GM21723 (cell line): Measurements from ENCODE around the gene ADAMTS15.

Experiments
- ATAC-seq: cut with Tn5 transposase; IDR thresholded peaks from one replicate; pipeline ENCODE4 v1.9.1; 2021; ENCODE audit warnings: mild to moderate bottlenecking, moderate library complexity; ENCODE audit not compliant: unreplicated experiment

ADAMTS15 gene

GRCh38 chr11:130458410-130458729 is 9.9 kb downstream of the ADAMTS15 start:
- ATAC-seq: no peak

- ATAC-seq: no peak
Measured at GRCh38 chr11:130459521-130459920, 11.1 kb downstream of the ADAMTS15 start.

- no peak for ATAC-seq
Measured at GRCh38 chr11:130462101-130462885, 13.8 kb downstream of the ADAMTS15 start.

GRCh38 chr11:130462931-130463330 is 14.5 kb downstream of the ADAMTS15 start:
- no peak for ATAC-seq

GRCh38 chr11:130464291-130464812 is 15.9 kb downstream of the ADAMTS15 start:
- ATAC-seq: no peak

DNA sequence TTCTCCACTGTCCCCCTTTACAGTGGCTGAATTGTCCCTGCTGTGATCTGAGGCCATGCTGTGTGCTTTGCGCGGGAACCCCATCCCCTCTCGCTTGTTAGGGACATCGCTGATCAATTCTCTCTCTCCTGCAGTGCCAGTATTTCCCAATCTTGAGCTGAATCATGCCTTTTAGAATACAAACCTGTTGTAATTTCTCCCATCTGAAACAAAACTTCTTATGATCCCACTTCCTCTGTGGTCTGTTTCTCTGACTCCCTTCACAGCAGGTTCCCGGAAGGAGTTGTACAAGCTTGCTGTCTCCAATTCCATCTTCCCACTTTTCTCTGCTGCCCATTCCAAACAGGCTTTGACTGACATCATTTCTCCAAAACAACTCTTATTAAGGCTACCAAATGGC is 16.8 kb downstream of the ADAMTS15 start:
- ATAC-seq: no peak

- ATAC-seq: no peak
Measured at GRCh38 chr11:130467116-130467900, 18.9 kb downstream of the ADAMTS15 start.

DNA sequence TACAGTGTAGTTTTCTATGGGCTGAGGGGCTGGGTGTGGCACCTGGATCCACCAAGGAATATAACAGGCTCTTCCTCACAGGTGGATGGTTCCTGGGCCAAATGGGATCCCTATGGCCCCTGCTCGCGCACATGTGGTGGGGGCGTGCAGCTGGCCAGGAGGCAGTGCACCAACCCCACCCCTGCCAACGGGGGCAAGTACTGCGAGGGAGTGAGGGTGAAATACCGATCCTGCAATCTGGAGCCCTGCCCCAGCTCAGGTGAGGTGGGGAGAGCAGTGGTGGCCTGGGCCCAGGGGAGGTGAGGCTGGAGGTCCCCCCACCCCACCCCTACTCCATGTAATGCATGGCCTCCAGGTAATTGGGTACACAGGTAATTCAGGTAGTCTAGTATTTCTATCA is 20.7 kb downstream of the ADAMTS15 start:
- no peak for ATAC-seq

DNA sequence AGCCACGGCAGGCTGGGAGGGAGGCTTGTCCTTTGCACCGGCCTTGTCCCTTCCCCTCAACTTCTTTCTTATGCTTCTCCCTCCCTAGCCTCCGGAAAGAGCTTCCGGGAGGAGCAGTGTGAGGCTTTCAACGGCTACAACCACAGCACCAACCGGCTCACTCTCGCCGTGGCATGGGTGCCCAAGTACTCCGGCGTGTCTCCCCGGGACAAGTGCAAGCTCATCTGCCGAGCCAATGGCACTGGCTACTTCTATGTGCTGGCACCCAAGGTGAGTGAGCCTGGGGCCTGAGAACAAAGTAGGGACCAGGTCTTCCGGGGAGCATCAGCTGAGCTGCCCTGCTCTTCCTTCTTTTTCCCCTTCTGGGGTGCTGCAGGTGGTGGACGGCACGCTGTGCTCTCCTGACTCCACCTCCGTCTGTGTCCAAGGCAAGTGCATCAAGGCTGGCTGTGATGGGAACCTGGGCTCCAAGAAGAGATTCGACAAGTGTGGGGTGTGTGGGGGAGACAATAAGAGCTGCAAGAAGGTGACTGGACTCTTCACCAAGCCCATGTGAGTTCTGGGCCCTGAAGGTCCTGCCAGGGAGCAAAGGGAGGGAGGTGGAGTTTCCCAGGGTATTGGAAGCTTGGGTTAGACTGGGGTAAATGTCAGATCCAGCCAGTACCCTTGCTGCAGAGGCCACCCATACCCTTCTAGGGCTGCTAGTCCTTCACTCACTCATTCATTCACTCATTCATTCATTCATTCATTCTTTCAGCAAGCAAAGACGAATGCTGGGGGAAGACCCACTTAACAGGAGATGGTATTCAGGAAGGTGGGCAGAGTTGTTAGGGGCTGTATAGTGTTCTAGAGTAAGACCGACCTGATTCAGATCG is 22.6 kb downstream of the ADAMTS15 start:
- no peak for ATAC-seq

DNA sequence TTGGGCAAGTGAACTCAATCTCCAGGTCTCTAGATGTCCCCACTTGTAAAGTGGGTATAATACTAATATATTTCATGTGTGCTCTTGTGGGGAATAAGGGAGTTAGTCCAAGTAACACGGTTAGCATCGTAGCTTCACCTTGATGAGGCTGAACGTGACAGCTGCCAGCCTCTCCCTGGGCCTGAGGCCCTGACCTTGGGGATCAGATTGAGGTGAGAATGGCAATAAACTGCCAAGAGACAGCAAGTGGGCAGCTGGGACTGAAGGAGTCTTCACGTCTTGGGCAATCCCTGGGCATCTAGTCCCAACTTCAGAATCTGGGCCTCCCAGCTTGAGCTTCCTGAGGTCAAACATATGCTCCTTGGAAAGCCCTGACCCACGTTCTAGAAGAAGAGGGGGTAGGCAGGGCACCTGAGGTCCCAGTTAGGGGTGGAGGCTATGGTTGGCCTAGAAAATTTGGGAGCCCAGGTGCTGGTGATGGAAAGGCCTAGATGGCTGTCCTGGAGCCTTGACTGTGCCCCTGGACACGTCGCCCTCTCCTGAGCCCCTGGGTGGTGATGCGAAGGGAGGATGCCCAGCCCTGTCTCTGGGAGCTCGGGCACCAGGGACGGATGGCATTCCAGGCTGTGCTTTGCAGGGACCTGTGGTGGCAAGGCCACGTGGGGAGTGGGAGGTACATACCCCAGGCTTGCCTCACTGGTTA is 23.4 kb downstream of the ADAMTS15 start:
- no peak for ATAC-seq

DNA sequence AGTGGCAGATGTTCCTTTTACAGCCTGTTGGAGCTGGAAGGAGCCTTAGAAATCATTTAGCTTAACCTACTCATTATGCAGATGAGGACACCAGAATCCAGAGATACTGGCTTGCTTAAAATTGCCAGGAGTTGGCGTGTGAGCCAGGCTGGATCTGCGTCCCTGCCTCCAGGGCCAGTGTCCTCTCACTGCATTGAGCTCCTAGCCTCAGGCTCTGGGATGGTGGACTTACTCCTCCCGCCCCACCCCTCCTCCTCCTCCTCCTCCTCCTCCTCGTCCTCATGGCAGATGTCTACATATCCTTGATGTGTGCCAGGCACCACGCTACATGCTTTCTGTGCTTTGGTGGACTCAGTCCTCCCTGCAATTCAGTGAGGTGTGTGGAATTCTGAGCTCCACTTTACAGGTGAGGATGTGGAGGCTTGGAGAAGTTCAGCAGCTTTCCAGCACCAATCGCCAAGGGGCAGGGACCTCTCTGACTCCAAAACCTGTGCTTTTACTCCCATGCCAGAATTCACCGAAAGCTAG is 24.1 kb downstream of the ADAMTS15 start:
- ATAC-seq: no peak

DNA sequence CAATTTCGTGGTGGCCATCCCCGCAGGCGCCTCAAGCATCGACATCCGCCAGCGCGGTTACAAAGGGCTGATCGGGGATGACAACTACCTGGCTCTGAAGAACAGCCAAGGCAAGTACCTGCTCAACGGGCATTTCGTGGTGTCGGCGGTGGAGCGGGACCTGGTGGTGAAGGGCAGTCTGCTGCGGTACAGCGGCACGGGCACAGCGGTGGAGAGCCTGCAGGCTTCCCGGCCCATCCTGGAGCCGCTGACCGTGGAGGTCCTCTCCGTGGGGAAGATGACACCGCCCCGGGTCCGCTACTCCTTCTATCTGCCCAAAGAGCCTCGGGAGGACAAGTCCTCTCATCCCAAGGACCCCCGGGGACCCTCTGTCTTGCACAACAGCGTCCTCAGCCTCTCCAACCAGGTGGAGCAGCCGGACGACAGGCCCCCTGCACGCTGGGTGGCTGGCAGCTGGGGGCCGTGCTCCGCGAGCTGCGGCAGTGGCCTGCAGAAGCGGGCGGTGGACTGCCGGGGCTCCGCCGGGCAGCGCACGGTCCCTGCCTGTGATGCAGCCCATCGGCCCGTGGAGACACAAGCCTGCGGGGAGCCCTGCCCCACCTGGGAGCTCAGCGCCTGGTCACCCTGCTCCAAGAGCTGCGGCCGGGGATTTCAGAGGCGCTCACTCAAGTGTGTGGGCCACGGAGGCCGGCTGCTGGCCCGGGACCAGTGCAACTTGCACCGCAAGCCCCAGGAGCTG is 24.8 kb downstream of the ADAMTS15 start:
- ATAC-seq: no peak

GRCh38 chr11:130473795-130474377 is 25.4 kb downstream of the ADAMTS15 start:
- ATAC-seq: no peak

DNA sequence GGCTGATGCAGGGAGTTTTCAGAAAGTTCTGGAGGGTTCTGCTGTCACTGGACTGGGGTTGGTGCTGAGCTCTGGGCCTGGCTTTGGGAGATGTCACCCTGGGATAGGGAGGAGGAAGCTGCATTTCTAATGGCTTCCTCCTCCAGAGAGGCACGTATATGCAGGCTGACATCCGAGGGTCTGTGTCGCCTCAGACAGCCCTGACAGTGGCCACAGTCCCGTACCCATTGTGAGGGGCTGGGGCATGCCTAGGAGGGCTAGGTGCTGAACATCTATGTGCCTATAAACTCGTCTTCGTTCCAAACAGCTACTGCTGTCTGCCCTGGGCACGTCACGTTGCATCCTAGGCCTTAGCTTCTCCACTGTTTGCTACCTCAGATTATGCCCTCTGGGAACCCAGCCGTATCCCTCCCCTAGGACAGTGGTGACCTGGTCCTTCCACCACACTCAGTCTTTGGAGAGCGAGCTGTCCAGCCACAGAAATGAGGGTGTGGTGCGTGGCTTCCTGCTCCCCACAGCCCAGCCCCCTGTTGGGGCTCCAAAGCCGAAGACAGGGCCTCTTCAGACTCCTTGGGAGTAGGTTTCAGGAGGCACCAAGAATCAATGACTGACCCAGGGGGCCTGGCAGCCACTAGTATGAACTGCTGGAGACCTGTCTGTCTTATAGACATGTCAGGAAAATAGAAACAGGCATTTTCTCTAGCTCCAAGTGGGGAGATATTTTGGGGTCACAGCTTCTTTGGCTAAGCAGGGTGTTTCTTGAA is 26.4 kb downstream of the ADAMTS15 start:
- ATAC-seq: no peak

DNA sequence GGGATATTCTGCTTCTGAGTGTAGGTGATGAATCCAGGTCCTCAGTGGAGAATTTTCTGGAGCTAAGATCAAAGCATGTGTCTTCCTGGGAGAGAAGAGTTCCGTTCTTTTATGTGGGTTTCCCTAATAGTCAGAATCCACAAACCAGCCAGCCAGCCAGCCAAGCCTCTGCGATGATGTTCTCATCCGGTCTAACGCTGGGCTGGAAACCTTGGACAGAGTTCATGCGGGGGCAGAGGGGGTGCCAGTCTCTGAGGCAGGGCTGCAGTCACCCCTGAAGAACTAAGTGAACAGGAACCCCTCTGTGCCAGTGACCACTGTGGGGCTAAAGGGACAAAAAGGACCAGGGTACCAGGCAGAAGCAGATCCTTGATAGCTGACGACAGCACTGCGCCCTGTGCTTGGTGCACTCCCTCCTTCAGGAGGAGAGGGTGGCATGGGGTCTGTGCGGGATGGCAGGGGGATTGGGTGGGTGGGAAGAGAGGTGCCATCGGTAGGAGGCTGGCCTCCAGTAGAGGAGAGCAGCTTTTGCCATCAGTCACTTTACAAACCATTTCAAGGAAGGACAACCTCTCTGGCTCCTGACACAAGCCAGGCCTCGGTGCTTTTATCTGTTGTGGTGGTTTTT is 27.1 kb downstream of the ADAMTS15 start:
- ATAC-seq: no peak

GRCh38 chr11:130476200-130476921 is 27.9 kb downstream of the ADAMTS15 start:
- ATAC-seq: no peak

DNA sequence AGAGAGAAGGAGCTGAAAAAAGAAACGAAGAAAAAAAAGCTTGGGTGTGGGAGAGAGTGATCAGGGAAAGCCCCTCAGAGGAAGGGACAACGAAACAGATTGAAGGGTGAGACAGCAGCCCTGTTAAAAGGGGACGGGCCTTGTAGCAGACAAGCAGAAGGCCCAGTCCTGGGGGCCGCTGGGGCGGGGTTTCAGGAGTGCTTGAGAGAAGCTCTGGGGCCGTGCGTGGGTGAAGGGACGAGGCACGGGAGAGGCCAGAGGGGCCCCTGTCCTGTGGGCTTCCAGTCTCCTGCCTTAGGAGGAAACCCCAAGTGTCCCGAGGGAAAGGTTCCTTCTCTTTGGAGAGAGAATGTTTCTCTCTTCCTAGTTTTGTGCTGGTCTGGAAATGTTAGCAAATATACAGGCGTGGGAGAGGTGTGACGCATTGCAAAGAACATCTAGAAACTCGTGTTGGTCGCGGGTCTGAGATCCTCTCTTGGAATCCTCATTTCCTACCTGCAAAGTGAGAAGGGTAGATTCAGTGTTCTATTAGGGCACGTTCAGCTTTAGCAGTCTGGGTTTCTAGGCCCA is 28.6 kb downstream of the ADAMTS15 start:
- no peak for ATAC-seq
